Measurements from ENCODE around the gene SLC22A6.

GRCh38 chr11:63032457-63032856, 47.7 kb upstream of the SLC22A6 start:
- TF ChIP-seq CTCF (IDR thresholded peaks at IDR 0.05; ENCODE audit: low read length) (no peak), EZH2 (IDR thresholded peaks at IDR 0.05; ENCODE audit: borderline replicate concordance, low read length) (no peak)

Measured in OCI-LY1 (cell line).